Measurements from ENCODE around the gene ARPC1B.
A peak's percentile ranks its signal among the peaks of the same experiment; 100 is the strongest.

The ARPC1B gene

DNA sequence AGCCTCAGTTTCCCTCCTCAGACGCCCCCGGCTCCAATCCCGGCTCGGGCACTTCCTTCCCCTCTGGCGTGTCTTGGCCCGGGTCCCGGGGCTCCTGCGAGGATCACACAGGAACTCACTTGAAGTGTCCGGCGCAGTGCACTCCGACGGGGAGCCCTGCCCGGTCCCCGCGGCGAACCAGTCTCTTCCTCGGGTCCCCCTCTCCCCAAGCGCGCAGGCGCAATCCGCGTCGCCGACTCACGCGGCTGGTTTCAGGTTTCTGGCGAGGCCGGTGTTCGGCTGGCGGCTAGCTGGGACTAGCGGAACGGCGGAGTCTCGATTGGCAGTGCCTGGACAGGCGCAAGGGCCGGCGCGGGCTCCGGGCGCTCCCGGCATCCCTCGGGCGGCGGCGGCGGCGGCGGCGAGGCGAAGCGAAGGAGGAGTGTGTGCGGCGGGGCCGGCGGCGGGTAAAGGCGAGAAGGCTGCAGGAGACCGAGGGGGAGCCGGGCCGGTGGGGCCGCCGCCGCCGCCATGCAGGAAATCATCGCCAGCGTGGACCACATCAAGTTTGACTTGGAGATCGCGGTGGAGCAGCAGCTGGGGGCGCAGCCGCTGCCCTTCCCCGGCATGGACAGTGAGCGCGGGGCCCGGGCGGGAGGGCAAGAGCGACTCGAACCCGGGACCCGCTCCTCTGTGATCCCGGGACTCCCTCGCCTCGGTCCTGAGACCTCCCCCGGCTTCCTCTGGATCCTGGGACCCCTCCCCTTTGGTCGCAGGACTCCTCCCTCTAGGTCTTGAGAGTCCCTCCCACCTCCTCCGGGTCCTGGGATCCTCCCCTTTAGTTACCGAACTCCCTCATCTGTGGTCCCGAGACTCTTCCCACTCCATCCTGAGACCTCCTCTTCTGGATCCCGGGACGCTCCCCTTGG, 64.3 kb downstream of the ARPC1B start, which contains the start of the genes CPSF4 and PTCD1:
TSS of gene CPSF4 (plus strand) at position 371 of the 908 bp plus-strand sequence. CDS start at position 511, 140 bp downstream.
TSS of gene PTCD1 (minus strand) at position 226 of the 908 bp plus-strand sequence. CDS start 3,556 bp downstream, outside the sequence.
- H3K4me3 ChIP-seq (ENCODE audit: severe bottlenecking): peak within 1 kb of the TSS; percentile 87

GRCh38 chr7:99440195-99440594, 65.7 kb downstream of the ARPC1B start:
- H3K36me3 ChIP-seq (ENCODE audit: low read depth): peaks cover 48% of the 10 kb centered on the region
- H3K4me1 ChIP-seq (ENCODE audit: insufficient read depth, poor library complexity, severe bottlenecking): peaks cover 5% of the 10 kb centered on the region
- peak overlapping the region; percentile 87 for H3K4me3 ChIP-seq (ENCODE audit: severe bottlenecking)
- H3K27me3 ChIP-seq (ENCODE audit: insufficient read depth, poor library complexity, severe bottlenecking): no peaks in the 10 kb centered on the region
- DNase-seq (ENCODE audit: low spot score): no peak
- TF ChIP-seq, protein P1, sequence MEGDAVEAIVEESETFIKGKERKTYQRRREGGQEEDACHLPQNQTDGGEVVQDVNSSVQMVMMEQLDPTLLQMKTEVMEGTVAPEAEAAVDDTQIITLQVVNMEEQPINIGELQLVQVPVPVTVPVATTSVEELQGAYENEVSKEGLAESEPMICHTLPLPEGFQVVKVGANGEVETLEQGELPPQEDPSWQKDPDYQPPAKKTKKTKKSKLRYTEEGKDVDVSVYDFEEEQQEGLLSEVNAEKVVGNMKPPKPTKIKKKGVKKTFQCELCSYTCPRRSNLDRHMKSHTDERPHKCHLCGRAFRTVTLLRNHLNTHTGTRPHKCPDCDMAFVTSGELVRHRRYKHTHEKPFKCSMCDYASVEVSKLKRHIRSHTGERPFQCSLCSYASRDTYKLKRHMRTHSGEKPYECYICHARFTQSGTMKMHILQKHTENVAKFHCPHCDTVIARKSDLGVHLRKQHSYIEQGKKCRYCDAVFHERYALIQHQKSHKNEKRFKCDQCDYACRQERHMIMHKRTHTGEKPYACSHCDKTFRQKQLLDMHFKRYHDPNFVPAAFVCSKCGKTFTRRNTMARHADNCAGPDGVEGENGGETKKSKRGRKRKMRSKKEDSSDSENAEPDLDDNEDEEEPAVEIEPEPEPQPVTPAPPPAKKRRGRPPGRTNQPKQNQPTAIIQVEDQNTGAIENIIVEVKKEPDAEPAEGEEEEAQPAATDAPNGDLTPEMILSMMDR (IDR thresholded peaks at IDR 0.05; ENCODE audit: poor library complexity, severe bottlenecking): no peak
- no peaks in the 10 kb centered on the region for H3K9me3 ChIP-seq (ENCODE audit: severe bottlenecking)
- peak overlapping the region; percentile 62 for H3K27ac ChIP-seq (ENCODE audit: poor library complexity, severe bottlenecking)
- ATAC-seq (ENCODE audit: low read depth): no peak

More for the DNA sequence above, 64.3 kb downstream of the ARPC1B start, which contains the start of the genes CPSF4 and PTCD1:
- ATAC-seq (ENCODE audit: low read depth) (peak; percentile 93), DNase-seq (ENCODE audit: low spot score) (peak; percentile 97)
- no peaks in the 10 kb centered on the region for H3K9me3 ChIP-seq (ENCODE audit: severe bottlenecking)
- H3K27ac ChIP-seq (ENCODE audit: poor library complexity, severe bottlenecking): peak within 1 kb of the TSS; percentile 62
- peaks cover 5% of the 10 kb centered on the region for H3K4me1 ChIP-seq (ENCODE audit: insufficient read depth, poor library complexity, severe bottlenecking)
- peaks cover 45% of the 10 kb centered on the region for H3K36me3 ChIP-seq (ENCODE audit: low read depth)
- no peaks in the 10 kb centered on the region for H3K27me3 ChIP-seq (ENCODE audit: insufficient read depth, poor library complexity, severe bottlenecking)
- TF ChIP-seq, protein P1 (IDR thresholded peaks at IDR 0.05; ENCODE audit: poor library complexity, severe bottlenecking): no peak

Measured in RWPE2 (cell line).